HG03045 (cell line): ENCODE data around the gene MSANTD2.
A peak's percentile ranks its signal among the peaks of the same experiment; 100 is the strongest.

Source experiments
- ATAC-seq: cut with Tn5 transposase; IDR thresholded peaks from one replicate; pipeline ENCODE4 v1.9.1; 2021; ENCODE audit warnings: mild to moderate bottlenecking, moderate library complexity; ENCODE audit not compliant: unreplicated experiment

Gene MSANTD2

GRCh38 chr11:124739479-124740276 is 60.5 kb downstream of the MSANTD2 start, which contains the start of gene NRGN:
TSS of gene NRGN (plus strand) at chr11:124739942. CDS start at chr11:124740085, 143 bp downstream.
- ATAC-seq: peak; percentile 100

GRCh38 chr11:124738713-124739478 is 61.3 kb downstream of the MSANTD2 start:
- ATAC-seq: no peak

- no peak for ATAC-seq
Measured at GRCh38 chr11:124737638-124738305, 62.4 kb downstream of the MSANTD2 start.

GRCh38 chr11:124736736-124737135 is 63.5 kb downstream of the MSANTD2 start:
- ATAC-seq: no peak

GRCh38 chr11:124732230-124732629 is 68.0 kb downstream of the MSANTD2 start:
- ATAC-seq: no peak

GRCh38 chr11:124729571-124729970 is 70.6 kb downstream of the MSANTD2 start:
- ATAC-seq: no peak

GRCh38 chr11:124728134-124728533 is 72.1 kb downstream of the MSANTD2 start:
- ATAC-seq: no peak

GRCh38 chr11:124727474-124727873 is 72.7 kb downstream of the MSANTD2 start:
- no peak for ATAC-seq

GRCh38 chr11:124725719-124726105 is 74.5 kb downstream of the MSANTD2 start:
- no peak for ATAC-seq

GRCh38 chr11:124724979-124725718 is 75.1 kb downstream of the MSANTD2 start:
- peak; percentile 67 for ATAC-seq

GRCh38 chr11:124722176-124722575 is 78.0 kb downstream of the MSANTD2 start:
- ATAC-seq: no peak

- no peak for ATAC-seq
Measured at GRCh38 chr11:124719534-124719933, 80.7 kb downstream of the MSANTD2 start.

- ATAC-seq: no peak
Measured at GRCh38 chr11:124718801-124719200, 81.4 kb downstream of the MSANTD2 start.

- no peak for ATAC-seq
Measured at GRCh38 chr11:124717786-124718651, 82.2 kb downstream of the MSANTD2 start.

GRCh38 chr11:124717421-124717785 is 82.8 kb downstream of the MSANTD2 start:
- ATAC-seq: no peak

- ATAC-seq: no peak
Measured at GRCh38 chr11:124716591-124716990, 83.6 kb downstream of the MSANTD2 start.
